ENCODE data around the gene DRD3. TPM values are rescaled to one million over a fixed set of nuclear protein-coding genes. Genes with fewer than 3 reads are reported as not detected.

DRD3 gene
- polyA plus RNA-seq, 1 donor from 2014 or later, result not detected

Other genes with a start within 250 kb of the DRD3 start
- 7.7 and 11.5 TPM in 2 replicates for gene ZDHHC23, start 231.0 kb downstream of the DRD3 start, polyA plus RNA-seq
- gene CCDC191, start 122.5 kb downstream of the DRD3 start, polyA plus RNA-seq, result 14.9 and 18.8 TPM in 2 replicates
- gene QTRT2, start 122.3 kb downstream of the DRD3 start, polyA plus RNA-seq, result 16.3 and 22.0 TPM in 2 replicates
- gene ZNF80, start 58.5 kb upstream of the DRD3 start, polyA plus RNA-seq, result 0.17 TPM in 1 of 2 replicates, not detected in the other
- 1.1 and 1.8 TPM in 2 replicates for gene TIGIT, start 115.0 kb upstream of the DRD3 start, polyA plus RNA-seq